Measurements from ENCODE around the gene MAGEB17. TPM values are rescaled to one million over a fixed set of nuclear protein-coding genes. Genes with fewer than 3 reads are reported as not detected.

The MAGEB17 gene
- total RNA-seq, 1 experiment from 2014 or later: not detected

DNA sequence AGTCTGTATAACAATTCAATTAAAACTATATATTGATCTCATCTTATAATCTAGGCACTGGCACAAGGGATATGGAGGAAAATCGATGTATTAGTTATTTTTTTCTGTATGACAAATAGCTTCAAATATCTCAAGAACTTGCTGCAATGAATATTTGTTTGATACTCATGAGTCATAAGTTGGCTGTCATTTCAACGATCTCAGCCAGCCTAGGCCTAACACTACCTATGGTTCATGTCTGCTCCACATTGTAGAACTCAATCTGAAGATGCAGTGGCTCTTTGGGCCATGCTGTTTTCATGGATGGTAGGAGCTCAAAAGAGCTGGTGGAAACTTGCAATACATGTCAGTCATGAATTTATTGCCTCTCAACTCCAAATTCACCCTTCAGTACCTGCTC, 44.7 kb downstream of the MAGEB17 start:
- Histone ChIP-seq H3K4me2 (no peak overlapping the region), H4K20me1 (ENCODE audit: insufficient read depth) (no peaks in the 10 kb centered on the region), H3K27me3 (ENCODE audit: insufficient read depth, low read depth) (no peaks in the 10 kb centered on the region), H3K4me3 (no peak overlapping the region), H3K4me1 (replicated peaks; ENCODE audit: insufficient read depth) (no peaks in the 10 kb centered on the region), H3F3A (ENCODE audit: insufficient read depth, low read depth) (no peaks in the 10 kb centered on the region), H3K9me3 (ENCODE audit: insufficient read depth, low read depth) (no peaks in the 10 kb centered on the region), H3K36me3 (ENCODE audit: low read depth) (no peaks in the 10 kb centered on the region), H3K79me2 (ENCODE audit: low read depth) (no peaks in the 10 kb centered on the region), H3K27ac (no peak overlapping the region), H2AFZ (no peak overlapping the region), H3K9me2 (ENCODE audit: insufficient read depth) (no peaks in the 10 kb centered on the region)
- intact Hi-C loops (cut with micrococcal nuclease; ENCODE audit: unreplicated experiment): loop anchor here (1.0 to 10.0 kb wide), 2 partner anchors 89 to 527 kb away; partner anchors contain the start of gene GRPR
- ChIA-PET POLR2A (ENCODE audit: unreplicated experiment) (interaction anchor here (0.6 kb wide), 1 partner anchor 634 kb away, joined by 3 read pairs; no protein-coding TSS in a partner anchor), CTCF (no interaction called here)
- BruUV-seq (replicated peaks): no TSS peak
- DNase-seq: no peak
- TF ChIP-seq, protein P1, sequence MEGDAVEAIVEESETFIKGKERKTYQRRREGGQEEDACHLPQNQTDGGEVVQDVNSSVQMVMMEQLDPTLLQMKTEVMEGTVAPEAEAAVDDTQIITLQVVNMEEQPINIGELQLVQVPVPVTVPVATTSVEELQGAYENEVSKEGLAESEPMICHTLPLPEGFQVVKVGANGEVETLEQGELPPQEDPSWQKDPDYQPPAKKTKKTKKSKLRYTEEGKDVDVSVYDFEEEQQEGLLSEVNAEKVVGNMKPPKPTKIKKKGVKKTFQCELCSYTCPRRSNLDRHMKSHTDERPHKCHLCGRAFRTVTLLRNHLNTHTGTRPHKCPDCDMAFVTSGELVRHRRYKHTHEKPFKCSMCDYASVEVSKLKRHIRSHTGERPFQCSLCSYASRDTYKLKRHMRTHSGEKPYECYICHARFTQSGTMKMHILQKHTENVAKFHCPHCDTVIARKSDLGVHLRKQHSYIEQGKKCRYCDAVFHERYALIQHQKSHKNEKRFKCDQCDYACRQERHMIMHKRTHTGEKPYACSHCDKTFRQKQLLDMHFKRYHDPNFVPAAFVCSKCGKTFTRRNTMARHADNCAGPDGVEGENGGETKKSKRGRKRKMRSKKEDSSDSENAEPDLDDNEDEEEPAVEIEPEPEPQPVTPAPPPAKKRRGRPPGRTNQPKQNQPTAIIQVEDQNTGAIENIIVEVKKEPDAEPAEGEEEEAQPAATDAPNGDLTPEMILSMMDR (conservative IDR thresholded peaks at IDR 0.05): no peak
- TF ChIP-seq EZH2 (IDR thresholded peaks at IDR 0.05; ENCODE audit: low read depth): no peak

DNA sequence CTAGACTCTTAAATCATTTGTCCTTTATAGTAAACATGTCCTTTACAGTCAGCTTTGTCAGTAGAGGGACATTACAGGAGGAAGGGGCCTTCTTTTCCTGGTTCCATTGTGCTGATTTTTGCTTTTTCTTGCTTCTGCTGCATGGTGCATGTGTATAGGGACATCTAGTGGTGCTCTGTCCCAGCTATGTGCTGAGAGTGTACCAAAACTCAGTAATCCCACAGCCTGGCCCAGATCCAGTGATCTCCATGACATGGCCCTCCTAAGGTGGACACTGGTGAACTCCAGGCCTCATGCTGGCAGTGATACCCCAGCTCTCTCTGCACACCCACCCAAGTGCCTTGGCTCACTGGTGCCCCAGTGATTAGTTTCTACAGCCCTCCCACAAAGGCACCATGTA, 45.2 kb downstream of the MAGEB17 start:
- Histone ChIP-seq H3K9me2 (ENCODE audit: insufficient read depth) (no peaks in the 10 kb centered on the region), H2AFZ (no peak overlapping the region), H3K4me1 (replicated peaks; ENCODE audit: insufficient read depth) (no peaks in the 10 kb centered on the region), H3K27ac (no peak overlapping the region), H3K36me3 (ENCODE audit: low read depth) (no peaks in the 10 kb centered on the region), H3F3A (ENCODE audit: insufficient read depth, low read depth) (no peaks in the 10 kb centered on the region), H3K9me3 (ENCODE audit: insufficient read depth, low read depth) (no peaks in the 10 kb centered on the region), H3K27me3 (ENCODE audit: insufficient read depth, low read depth) (no peaks in the 10 kb centered on the region), H3K79me2 (ENCODE audit: low read depth) (no peaks in the 10 kb centered on the region), H3K4me2 (no peak overlapping the region), H4K20me1 (ENCODE audit: insufficient read depth) (no peaks in the 10 kb centered on the region), H3K4me3 (no peak overlapping the region)
- ChIA-PET POLR2A (ENCODE audit: unreplicated experiment) (no interaction called here), CTCF (no interaction called here)
- TF ChIP-seq EZH2 (IDR thresholded peaks at IDR 0.05; ENCODE audit: low read depth): no peak
- TF ChIP-seq, protein P1 (conservative IDR thresholded peaks at IDR 0.05): no peak
- intact Hi-C loops (cut with micrococcal nuclease; ENCODE audit: unreplicated experiment): loop anchor here (1.0 to 10.0 kb wide), 2 partner anchors 89 to 528 kb away; partner anchors contain the start of gene GRPR
- no TSS peak for BruUV-seq (replicated peaks)
- no peak for DNase-seq

DNA sequence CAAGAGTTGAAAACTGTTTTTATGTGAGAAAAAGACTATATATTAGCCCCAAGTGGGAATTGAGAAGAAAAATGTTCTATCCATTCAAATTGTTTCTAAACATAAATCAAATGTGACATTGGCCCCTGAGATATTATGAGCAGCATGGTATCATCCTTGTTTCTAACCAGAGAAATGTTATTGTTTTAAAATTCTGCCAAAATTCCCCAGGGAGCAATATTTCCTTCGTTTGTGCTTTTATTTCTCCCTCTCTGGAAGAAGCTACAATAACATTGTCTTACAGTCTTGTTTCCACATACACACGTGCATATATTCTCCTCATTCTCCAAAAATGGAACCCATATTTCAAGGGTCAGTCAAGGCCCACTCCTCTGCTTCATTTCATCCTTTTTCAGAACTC, 46.7 kb downstream of the MAGEB17 start:
- ChIA-PET POLR2A (ENCODE audit: unreplicated experiment) (no interaction called here), CTCF (no interaction called here)
- Histone ChIP-seq H3K4me3 (no peak overlapping the region), H3K9me3 (ENCODE audit: insufficient read depth, low read depth) (no peaks in the 10 kb centered on the region), H4K20me1 (ENCODE audit: insufficient read depth) (no peaks in the 10 kb centered on the region), H2AFZ (no peak overlapping the region), H3K27me3 (ENCODE audit: insufficient read depth, low read depth) (no peaks in the 10 kb centered on the region), H3K4me1 (replicated peaks; ENCODE audit: insufficient read depth) (no peaks in the 10 kb centered on the region), H3K9me2 (ENCODE audit: insufficient read depth) (no peaks in the 10 kb centered on the region), H3K27ac (no peak overlapping the region), H3K79me2 (ENCODE audit: low read depth) (no peaks in the 10 kb centered on the region), H3K36me3 (ENCODE audit: low read depth) (no peaks in the 10 kb centered on the region), H3K4me2 (no peak overlapping the region), H3F3A (ENCODE audit: insufficient read depth, low read depth) (no peaks in the 10 kb centered on the region)
- TF ChIP-seq EZH2 (IDR thresholded peaks at IDR 0.05; ENCODE audit: low read depth): no peak
- TF ChIP-seq, protein P1 (conservative IDR thresholded peaks at IDR 0.05): no peak
- intact Hi-C loops (cut with micrococcal nuclease; ENCODE audit: unreplicated experiment): loop anchor here (10.0 kb wide), 1 partner anchor 529 kb away; no protein-coding TSS in a partner anchor
- DNase-seq: no peak
- no TSS peak for BruUV-seq (replicated peaks)
